ENCODE measurements around the gene MRPL12. TPM values are rescaled to one million over a fixed set of nuclear protein-coding genes. Genes with fewer than 3 reads are reported as not detected.

MRPL12 gene
- total and polyA plus RNA-seq, 10 donors: 36.2 to 160 (median 52.2) TPM

DNA sequence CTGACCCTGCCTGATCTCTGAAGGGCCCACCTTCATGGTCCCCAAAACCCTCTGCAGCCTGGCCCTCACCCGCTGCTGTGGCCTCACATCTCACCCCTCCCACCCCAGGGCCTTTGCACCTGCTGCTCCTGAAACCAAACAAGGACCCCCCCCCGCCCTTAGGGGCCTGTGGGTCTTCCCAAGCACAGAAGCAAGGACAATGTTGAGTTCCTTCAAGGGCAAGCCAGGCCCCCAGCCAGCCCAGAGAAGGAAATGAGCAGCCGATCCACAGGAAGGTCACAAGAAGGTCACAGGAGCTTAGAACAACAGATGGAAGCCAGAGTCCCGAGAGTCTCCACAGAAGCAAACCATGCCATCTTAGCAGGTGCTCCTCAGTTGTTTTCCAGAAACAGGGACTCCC lies 46.3 kb upstream of the MRPL12 start:
- Histone ChIP-seq H3K27me3 (replicated peaks in 1 of 7) (peaks cover 0 to 36% (median 10%) of the 10 kb centered on the region in 7 donors), H3K27ac (no peak overlapping the region), H3K4me3 (no peak overlapping the region), H3K9me3 (no peaks in the 10 kb centered on the region), H3K4me1 (peaks cover 0 to 42% (median 12%) of the 10 kb centered on the region in 6 donors), H3K36me3 (no peaks in the 10 kb centered on the region)
- DNase-seq: no peak
- intact Hi-C loops (cut with DNase I; ENCODE audit: low total_unique reads): no loop called here
- WGBS, 5 donors: 43 to 62% (median 49%) methylated on average over 3 to 4 of the region's 4 CpGs
- TF ChIP-seq POLR2AphosphoS5 (IDR thresholded peaks at IDR 0.05) (no peak), POLR2A (IDR thresholded peaks at IDR 0.05) (no peak)

DNA sequence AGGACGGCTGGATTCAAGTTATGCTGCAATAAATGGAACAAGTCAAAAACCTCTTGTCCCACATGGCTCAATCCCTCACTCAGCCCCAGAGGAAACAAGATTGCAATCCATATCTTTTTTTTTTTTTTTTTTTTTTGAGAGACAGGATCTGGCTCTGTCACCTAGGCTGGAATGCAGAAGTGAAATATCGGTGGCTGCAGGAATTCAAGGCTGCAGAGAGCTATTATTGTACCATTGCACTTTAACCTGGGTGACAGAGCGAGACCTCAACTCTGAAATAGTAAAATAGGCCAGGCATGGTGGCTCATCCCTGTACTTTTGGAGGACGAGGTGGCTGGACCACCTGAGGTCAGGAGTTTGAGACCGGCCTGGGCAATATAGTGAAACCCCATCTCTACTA lies 44.1 kb upstream of the MRPL12 start:
- Histone ChIP-seq H3K36me3 (peaks cover 0 to 3% (median 0%) of the 10 kb centered on the region in 6 donors), H3K27me3 (replicated peaks in 1 of 7) (peaks cover 0 to 16% (median under 1%) of the 10 kb centered on the region in 7 donors), H3K27ac (no peak overlapping the region), H3K9me3 (no peaks in the 10 kb centered on the region), H3K4me1 (peaks cover 0 to 47% (median 3%) of the 10 kb centered on the region in 6 donors), H3K4me3 (no peak overlapping the region)
- DNase-seq: no peak
- TF ChIP-seq POLR2A (IDR thresholded peaks at IDR 0.05): no peak
- TF ChIP-seq, protein P1, sequence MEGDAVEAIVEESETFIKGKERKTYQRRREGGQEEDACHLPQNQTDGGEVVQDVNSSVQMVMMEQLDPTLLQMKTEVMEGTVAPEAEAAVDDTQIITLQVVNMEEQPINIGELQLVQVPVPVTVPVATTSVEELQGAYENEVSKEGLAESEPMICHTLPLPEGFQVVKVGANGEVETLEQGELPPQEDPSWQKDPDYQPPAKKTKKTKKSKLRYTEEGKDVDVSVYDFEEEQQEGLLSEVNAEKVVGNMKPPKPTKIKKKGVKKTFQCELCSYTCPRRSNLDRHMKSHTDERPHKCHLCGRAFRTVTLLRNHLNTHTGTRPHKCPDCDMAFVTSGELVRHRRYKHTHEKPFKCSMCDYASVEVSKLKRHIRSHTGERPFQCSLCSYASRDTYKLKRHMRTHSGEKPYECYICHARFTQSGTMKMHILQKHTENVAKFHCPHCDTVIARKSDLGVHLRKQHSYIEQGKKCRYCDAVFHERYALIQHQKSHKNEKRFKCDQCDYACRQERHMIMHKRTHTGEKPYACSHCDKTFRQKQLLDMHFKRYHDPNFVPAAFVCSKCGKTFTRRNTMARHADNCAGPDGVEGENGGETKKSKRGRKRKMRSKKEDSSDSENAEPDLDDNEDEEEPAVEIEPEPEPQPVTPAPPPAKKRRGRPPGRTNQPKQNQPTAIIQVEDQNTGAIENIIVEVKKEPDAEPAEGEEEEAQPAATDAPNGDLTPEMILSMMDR (IDR thresholded peaks at IDR 0.05 in 8 of 11, conservative IDR thresholded peaks at IDR 0.05 in 3 of 11): no peak
- no peak for TF ChIP-seq POLR2AphosphoS5 (IDR thresholded peaks at IDR 0.05)
- 72 to 92% (median 77%) methylated on average over 5 of the region's 5 CpGs for WGBS, 5 donors
- intact Hi-C loops (cut with DNase I; ENCODE audit: low total_unique reads): no loop called here

DNA sequence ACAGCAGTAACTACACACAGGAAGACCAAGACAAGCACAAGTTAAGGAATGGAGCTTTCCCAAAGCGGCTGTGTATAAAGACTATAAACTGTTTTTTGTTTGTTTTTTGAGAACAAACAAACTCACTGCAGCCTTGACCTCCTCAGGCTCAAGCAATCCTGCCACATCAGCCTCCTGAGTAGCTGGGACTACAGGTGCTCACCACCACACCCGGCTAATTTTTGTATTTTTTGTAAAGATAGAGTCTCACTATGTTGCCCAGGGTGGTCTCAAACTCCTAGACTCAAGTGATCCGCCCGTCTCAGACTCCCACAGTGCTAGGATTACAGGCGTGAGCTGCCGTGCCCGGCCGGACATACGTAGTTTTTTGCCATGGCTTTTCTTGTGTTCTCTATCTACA lies 42.7 kb upstream of the MRPL12 start:
- Histone ChIP-seq H3K4me3 (no peak overlapping the region), H3K27ac (no peak overlapping the region), H3K27me3 (replicated peaks in 1 of 7) (peaks cover 0 to 2% (median 0%) of the 10 kb centered on the region in 7 donors), H3K36me3 (peaks cover 0 to 16% (median 6%) of the 10 kb centered on the region in 6 donors), H3K4me1 (peaks cover 6 to 52% (median 12%) of the 10 kb centered on the region in 6 donors), H3K9me3 (no peaks in the 10 kb centered on the region)
- intact Hi-C loops (cut with DNase I; ENCODE audit: low total_unique reads): no loop called here
- WGBS, 5 donors: 91 to 96% (median 95%) methylated on average over 9 of the region's 9 CpGs
- DNase-seq: no peak
- no peak for TF ChIP-seq POLR2A (IDR thresholded peaks at IDR 0.05)

DNA sequence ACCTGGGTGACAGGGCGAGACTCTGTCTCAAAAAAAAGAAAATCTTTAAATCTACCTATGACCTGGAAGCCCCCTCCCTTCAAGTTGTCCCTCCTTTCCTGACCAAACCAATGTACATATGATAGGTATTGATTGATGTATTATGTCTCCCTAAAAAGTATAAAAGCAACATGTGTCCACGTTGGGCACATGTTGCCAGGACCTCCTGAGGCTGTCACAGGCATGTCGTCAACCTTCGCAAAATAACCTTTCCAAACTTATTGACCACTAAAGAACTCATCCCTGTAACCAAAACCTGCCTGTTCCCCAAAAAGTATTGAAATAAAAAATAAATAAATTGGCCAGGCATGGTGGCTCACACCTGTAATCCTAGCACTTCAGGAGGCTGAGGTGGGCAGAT lies 41.2 kb upstream of the MRPL12 start:
- 91 to 97% (median 93%) methylated on average over 4 of the region's 4 CpGs for WGBS, 5 donors
- Histone ChIP-seq H3K27ac (no peak overlapping the region), H3K9me3 (no peaks in the 10 kb centered on the region), H3K27me3 (replicated peaks in 1 of 7) (no peaks in the 10 kb centered on the region), H3K4me3 (no peak overlapping the region), H3K36me3 (peaks cover 0 to 16% (median 6%) of the 10 kb centered on the region in 6 donors), H3K4me1 (peaks cover 9 to 48% (median 20%) of the 10 kb centered on the region in 6 donors)
- intact Hi-C loops (cut with DNase I; ENCODE audit: low total_unique reads): no loop called here
- TF ChIP-seq POLR2AphosphoS5 (IDR thresholded peaks at IDR 0.05) (no peak), POLR2A (IDR thresholded peaks at IDR 0.05) (no peak)
- TF ChIP-seq, protein P1 (IDR thresholded peaks at IDR 0.05 in 8 of 11, conservative IDR thresholded peaks at IDR 0.05 in 3 of 11): no peak
- no peak for DNase-seq

DNA sequence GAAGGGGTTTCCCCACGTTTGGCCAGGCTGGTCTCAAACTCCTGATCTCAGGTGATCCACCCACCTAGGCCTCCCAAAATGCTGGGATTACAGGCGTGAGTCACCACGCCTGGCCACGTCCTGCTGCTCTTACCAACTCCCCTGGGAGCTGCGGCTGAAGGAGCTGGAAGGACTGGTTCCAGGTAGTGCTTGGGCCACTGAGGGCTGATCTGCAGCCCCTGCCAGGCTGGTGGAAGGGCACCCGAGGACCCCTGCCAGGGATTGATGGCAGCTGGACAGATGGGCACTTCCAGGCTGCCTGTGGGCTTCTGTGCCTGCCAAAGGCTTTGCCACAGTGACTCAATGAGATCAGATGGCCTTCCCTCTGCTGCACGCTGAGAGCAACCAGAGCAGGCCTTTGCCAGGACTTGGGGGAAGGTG lies 39.1 kb upstream of the MRPL12 start:
- Histone ChIP-seq H3K27me3 (replicated peaks in 1 of 7) (no peaks in the 10 kb centered on the region), H3K36me3 (peaks cover 0 to 30% (median 13%) of the 10 kb centered on the region in 6 donors), H3K4me1 (peaks cover 18 to 66% (median 38%) of the 10 kb centered on the region in 6 donors), H3K9me3 (no peaks in the 10 kb centered on the region), H3K27ac (peak overlapping the region in 2 of 8 donors; percentile 62 to 67), H3K4me3 (no peak overlapping the region)
- no peak for DNase-seq
- intact Hi-C loops (cut with DNase I; ENCODE audit: low total_unique reads): no loop called here
- TF ChIP-seq, protein P1 (IDR thresholded peaks at IDR 0.05 in 8 of 11, conservative IDR thresholded peaks at IDR 0.05 in 3 of 11): no peak
- peak in 2 of 3 donors; percentile 16 to 43 for TF ChIP-seq POLR2AphosphoS5 (IDR thresholded peaks at IDR 0.05)
- WGBS, 5 donors: 74 to 93% (median 89%) methylated on average over 6 to 7 of the region's 7 CpGs
